Naive thymus-derived CD4-positive, alpha-beta T cell (primary cell): ENCODE results near the gene HECW1. TPM values are rescaled to one million over a fixed set of nuclear protein-coding genes. Genes with fewer than 3 reads are reported as not detected.

Experiments used
- ATAC-seq: fragments of 150-1000 bp; cut with Tn5 transposase; 2 replicates; pipeline ENCODE4 v1.10.0; 2021; ENCODE audit warnings: mild to moderate bottlenecking, moderate library complexity
- CTCF ChIA-PET: fragments of 350-600 bp; sonication (Branson Sonifier 250); formaldehyde crosslinking; loops from one replicate; lab custom pipeline; 2021; ENCODE audit warnings: antibody characterized with exemption; lab: Charles Lee
- POLR2A ChIA-PET: fragments of 350-600 bp; sonication (Branson Sonifier 250); formaldehyde crosslinking; loops from one replicate; lab custom pipeline; 2021; ENCODE audit warnings: antibody characterized with exemption, inconsistent platforms; lab: Charles Lee
- DNase-seq, 9 donors: peaks; one replicate each; pipeline versions ENCODE4 v3.0.0 to v3.0.0-alpha.2; 2020 to 2022; ENCODE audit warnings: mixed read lengths in 1 of 9
- H3K27ac ChIP-seq: one replicate; pipeline ENCODE4 v1.7.0; 2013; ENCODE audit warnings: mild to moderate bottlenecking, low read depth, low read length, moderate library complexity
- H3K27me3 ChIP-seq, 2 donors: one replicate each; pipeline ENCODE4 v1.7.0; 2013; ENCODE audit warnings: low read length in 2 of 2, mild to moderate bottlenecking in 2 of 2, moderate library complexity in 2 of 2; ENCODE audit not compliant: control insufficient read depth in 2 of 2, insufficient read depth in 2 of 2
- H3K36me3 ChIP-seq, 3 experiments: 1 replicate in 2 of 3; 2 replicates in 1 of 3; pipeline ENCODE4 v1.7.0; 2013; ENCODE audit warnings: low read length in 3 of 3, mild to moderate bottlenecking in 3 of 3, moderate library complexity in 1 of 3; ENCODE audit not compliant: insufficient read depth in 3 of 3, control insufficient read depth in 2 of 3
- H3K4me1 ChIP-seq, 2 donors: one replicate each; pipeline ENCODE4 v1.7.0; 2013; ENCODE audit warnings: low read length in 2 of 2, mild to moderate bottlenecking in 2 of 2, moderate library complexity in 1 of 2; ENCODE audit not compliant: control insufficient read depth in 2 of 2, insufficient read depth in 2 of 2
- H3K4me3 ChIP-seq: 2 replicates; pipeline ENCODE4 v1.7.0; 2013; ENCODE audit warnings: mild to moderate bottlenecking, low read length
- H3K9me3 ChIP-seq, 3 experiments: 1 replicate in 2 of 3; 2 replicates in 1 of 3; pipeline ENCODE4 v1.7.0; 2013; ENCODE audit warnings: low read length in 3 of 3; ENCODE audit not compliant: control insufficient read depth in 2 of 3
- H3K27ac Mint-ChIP-seq, 9 donors: one replicate each; pipeline ENCODE4 v1.8.0; 2020 to 2022; ENCODE audit warnings: mixed read lengths in 9 of 9, mild to moderate bottlenecking in 8 of 9, moderate library complexity in 5 of 9, inconsistent platforms in 2 of 9
- H3K27me3 Mint-ChIP-seq, 5 donors: one replicate each; pipeline ENCODE4 v1.8.0; 2021 to 2022; ENCODE audit warnings: mixed read lengths in 5 of 5, mild to moderate bottlenecking in 1 of 5
- H3K36me3 Mint-ChIP-seq, 5 donors: one replicate each; pipeline ENCODE4 v1.8.0; 2020 to 2022; ENCODE audit warnings: mixed read lengths in 5 of 5, mild to moderate bottlenecking in 3 of 5, inconsistent platforms in 1 of 5
- H3K4me1 Mint-ChIP-seq, 7 donors: one replicate each; pipeline ENCODE4 v1.8.0; 2020 to 2022; ENCODE audit warnings: mixed read lengths in 7 of 7, mild to moderate bottlenecking in 3 of 7, inconsistent platforms in 1 of 7
- H3K4me3 Mint-ChIP-seq, 10 donors: one replicate each; pipeline ENCODE4 v1.8.0; 2020 to 2022; ENCODE audit warnings: mild to moderate bottlenecking in 10 of 10, mixed read lengths in 10 of 10, moderate library complexity in 6 of 10, inconsistent platforms in 2 of 10
- H3K9me3 Mint-ChIP-seq, 11 donors: one replicate each; pipeline ENCODE4 v1.8.0; 2020 to 2022; ENCODE audit warnings: mixed read lengths in 11 of 11, mild to moderate bottlenecking in 4 of 11, inconsistent platforms in 1 of 11, moderate library complexity in 1 of 11
- intact Hi-C, 2 donors: fragments of 100-400 bp; cut with micrococcal nuclease; formaldehyde crosslinking; loops; one replicate each; pipeline ENCODE4 v1.15.1; 2023
- polyA plus RNA-seq, 2 donors: library from polyadenylated mRNA; unstranded; fragments of 300-500 nt; fragmentation: Illumina TruSeq; gene quantifications; one replicate each; pipeline ENCODE4 v1.2.3, GENCODE V29; 2021
- total RNA-seq, 6 experiments: library from RNA in 5 of 6; stranded (reverse) in 5 of 6; gene quantifications; 1 replicate in 5 of 6; 2 replicates in 1 of 6; pipeline ENCODE4 v1.2.3 and lab custom pipeline; 2021 to 2026

HECW1 gene
- total and polyA plus RNA-seq, 7 experiments from 2014 or later = not detected

- ChIA-PET CTCF (no interaction called here), POLR2A (no interaction called here)
Measured at GRCh38 chr7:43244232-43244631, 131.8 kb downstream of the HECW1 start.

DNA sequence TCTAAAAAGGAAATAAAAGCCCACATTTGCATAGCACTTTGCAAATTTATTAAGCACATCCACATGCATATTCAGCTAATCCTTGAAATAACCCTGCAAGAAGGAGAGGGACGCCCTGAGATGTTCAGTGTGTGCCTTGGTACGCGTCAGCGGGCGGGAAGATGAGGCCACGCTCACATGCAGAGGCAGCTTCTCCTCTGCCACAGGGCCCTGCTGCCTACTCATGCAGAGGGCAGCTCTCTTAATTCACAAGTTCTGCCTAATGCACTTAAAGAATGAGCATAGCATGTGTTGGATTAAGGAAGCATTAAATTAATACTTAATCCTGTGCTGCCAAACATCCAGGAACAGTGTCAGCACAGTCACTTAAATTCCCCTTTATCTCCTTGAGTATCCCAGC, 132.3 kb downstream of the HECW1 start:
- no peak overlapping the region for H3K4me3 Mint-ChIP-seq
- H3K9me3 Mint-ChIP-seq = no peaks in the 10 kb centered on the region
- CTCF ChIA-PET = no interaction called here
- no peaks in the 10 kb centered on the region for H3K27me3 ChIP-seq
- POLR2A ChIA-PET = no interaction called here
- DNase-seq (no peak), ATAC-seq (no peak)
- no peaks in the 10 kb centered on the region for H3K9me3 ChIP-seq
- no peaks in the 10 kb centered on the region for H3K4me1 ChIP-seq
- H3K27ac Mint-ChIP-seq = no peak overlapping the region
- no peak overlapping the region for H3K4me3 ChIP-seq
- no peaks in the 10 kb centered on the region for H3K36me3 Mint-ChIP-seq
- no peak overlapping the region for H3K27ac ChIP-seq
- peaks cover 0 to 1% (median 0%) of the 10 kb centered on the region in 7 donors for H3K4me1 Mint-ChIP-seq
- no peaks in the 10 kb centered on the region for H3K36me3 ChIP-seq
- H3K27me3 Mint-ChIP-seq = peaks cover 3 to 30% (median 17%) of the 10 kb centered on the region in 5 donors
- intact Hi-C loops = no loop called here

More at GRCh38 chr7:43244232-43244631, 131.8 kb downstream of the HECW1 start:
- Histone ChIP-seq H3K27me3 (no peaks in the 10 kb centered on the region), H3K4me3 (no peak overlapping the region), H3K4me1 (no peaks in the 10 kb centered on the region), H3K27ac (no peak overlapping the region), H3K36me3 (no peaks in the 10 kb centered on the region), H3K9me3 (no peaks in the 10 kb centered on the region)
- intact Hi-C loops = no loop called here
- Mint-ChIP-seq H3K36me3 (no peaks in the 10 kb centered on the region), H3K27me3 (peaks cover 3 to 30% (median 17%) of the 10 kb centered on the region in 5 donors), H3K4me3 (no peak overlapping the region), H3K27ac (no peak overlapping the region), H3K4me1 (peaks cover 0 to 1% (median 0%) of the 10 kb centered on the region in 7 donors), H3K9me3 (no peaks in the 10 kb centered on the region)
- ATAC-seq (no peak), DNase-seq (no peak)

DNA sequence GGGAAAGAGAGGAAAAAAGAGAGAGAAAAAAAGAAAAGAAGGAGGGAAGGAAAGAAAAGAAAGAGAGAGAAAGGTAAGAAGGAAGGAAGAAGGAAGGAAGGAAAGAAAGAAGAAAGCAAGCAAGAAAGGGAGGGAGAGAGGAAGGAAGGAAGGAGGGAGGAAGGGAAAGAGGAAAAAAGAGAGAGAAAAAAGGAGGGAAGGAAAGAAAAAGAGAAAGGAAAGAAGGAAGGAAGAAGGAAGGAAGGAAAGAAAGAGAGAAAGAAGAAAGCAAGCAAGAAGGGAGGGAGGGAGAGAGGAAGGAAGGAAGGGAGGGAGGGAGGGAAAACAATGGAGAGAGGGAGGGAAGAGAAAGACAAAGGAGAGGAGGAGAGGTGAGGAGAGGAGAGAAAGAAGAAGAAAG, 135.3 kb downstream of the HECW1 start:
- DNase-seq (no peak), ATAC-seq (no peak)
- H3K9me3 ChIP-seq = no peaks in the 10 kb centered on the region
- H3K27me3 Mint-ChIP-seq = peaks cover 3 to 37% (median 17%) of the 10 kb centered on the region in 5 donors
- no peaks in the 10 kb centered on the region for H3K4me1 ChIP-seq
- CTCF ChIA-PET = no interaction called here
- no peaks in the 10 kb centered on the region for H3K36me3 ChIP-seq
- no peak overlapping the region for H3K27ac ChIP-seq
- no peak overlapping the region for H3K4me3 Mint-ChIP-seq
- H3K27me3 ChIP-seq = no peaks in the 10 kb centered on the region
- POLR2A ChIA-PET = no interaction called here
- no peaks in the 10 kb centered on the region for H3K4me1 Mint-ChIP-seq
- H3K36me3 Mint-ChIP-seq = no peaks in the 10 kb centered on the region
- intact Hi-C loops = no loop called here
- no peaks in the 10 kb centered on the region for H3K9me3 Mint-ChIP-seq
- H3K4me3 ChIP-seq = no peak overlapping the region
- H3K27ac Mint-ChIP-seq = no peak overlapping the region

DNA sequence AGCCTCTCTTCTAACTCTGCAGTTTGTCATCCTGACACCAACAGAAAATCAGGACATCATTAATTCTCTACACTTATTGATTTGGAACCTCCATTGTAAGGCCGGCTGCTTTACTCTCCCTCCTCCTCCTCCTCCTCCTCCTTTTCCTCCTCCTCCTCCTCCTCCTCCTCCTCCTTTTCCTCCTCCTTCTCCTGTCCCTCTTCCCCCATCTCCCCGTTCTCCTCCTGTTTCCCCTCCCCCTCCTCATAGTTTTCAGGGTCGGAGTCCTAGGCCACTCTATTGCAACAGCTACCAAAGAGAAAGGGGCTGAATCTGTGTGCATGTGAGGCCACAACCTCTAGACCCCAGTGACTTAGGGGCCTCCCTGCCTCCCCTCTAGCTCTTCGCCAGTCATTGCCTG, 136.1 kb downstream of the HECW1 start:
- no peaks in the 10 kb centered on the region for H3K36me3 ChIP-seq
- no peak for ATAC-seq
- no peaks in the 10 kb centered on the region for H3K36me3 Mint-ChIP-seq
- intact Hi-C loops = no loop called here
- no peaks in the 10 kb centered on the region for H3K27me3 ChIP-seq
- no peak overlapping the region for H3K4me3 ChIP-seq
- H3K4me1 Mint-ChIP-seq = no peaks in the 10 kb centered on the region
- H3K27ac ChIP-seq = no peak overlapping the region
- no peak overlapping the region for H3K27ac Mint-ChIP-seq
- ChIA-PET CTCF (no interaction called here), POLR2A (no interaction called here)
- H3K9me3 Mint-ChIP-seq = no peaks in the 10 kb centered on the region
- peaks cover 3 to 39% (median 17%) of the 10 kb centered on the region in 5 donors for H3K27me3 Mint-ChIP-seq
- H3K4me3 Mint-ChIP-seq = no peak overlapping the region
- no peaks in the 10 kb centered on the region for H3K9me3 ChIP-seq
- no peaks in the 10 kb centered on the region for H3K4me1 ChIP-seq
- no peak for DNase-seq

DNA sequence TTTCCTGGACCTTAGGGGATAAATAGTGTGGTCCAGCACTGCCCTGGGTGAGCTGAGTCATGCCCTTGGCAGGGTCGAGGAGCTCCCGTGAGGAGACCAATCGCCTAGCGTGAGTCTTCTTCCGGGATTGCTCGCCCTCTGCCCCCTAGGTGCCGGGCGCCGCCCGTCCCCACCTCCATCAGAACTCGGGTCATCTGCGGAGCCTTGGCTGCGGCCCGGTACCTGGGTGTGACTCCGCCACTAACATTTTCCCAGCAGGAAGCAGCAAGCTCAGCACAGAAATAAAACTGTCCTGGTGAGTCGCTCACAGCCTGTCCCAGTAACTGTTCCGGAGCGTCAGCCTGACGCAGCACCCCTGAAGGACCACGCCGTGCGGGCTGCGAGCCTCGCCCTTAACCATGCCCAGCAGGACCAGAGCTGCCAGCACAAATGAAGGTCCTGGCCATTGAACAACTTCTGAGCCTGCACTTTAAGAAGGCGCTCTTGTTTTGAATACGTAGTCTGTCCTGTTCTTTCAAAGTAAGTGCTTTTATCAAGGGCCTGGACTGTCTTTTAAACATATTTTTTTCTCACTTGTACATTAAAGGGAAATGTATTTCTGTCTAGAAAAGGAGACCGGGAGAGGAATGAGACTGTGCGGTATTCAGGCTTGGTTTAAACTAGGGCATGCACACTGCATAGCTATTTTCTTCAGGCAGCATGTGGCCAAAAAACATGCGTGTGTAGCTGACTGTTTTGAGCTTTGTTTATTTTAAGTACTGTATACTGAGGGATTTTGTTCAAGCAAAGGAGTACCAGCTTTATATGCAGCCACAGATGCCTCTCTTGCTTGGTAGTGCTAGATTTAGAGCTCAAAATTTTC, 136.7 kb downstream of the HECW1 start:
- ChIA-PET POLR2A (no interaction called here), CTCF (no interaction called here)
- H3K27me3 Mint-ChIP-seq = peaks cover 3 to 39% (median 17%) of the 10 kb centered on the region in 5 donors
- Histone ChIP-seq H3K27me3 (no peaks in the 10 kb centered on the region), H3K4me3 (no peak overlapping the region), H3K27ac (no peak overlapping the region), H3K4me1 (no peaks in the 10 kb centered on the region), H3K9me3 (no peaks in the 10 kb centered on the region), H3K36me3 (no peaks in the 10 kb centered on the region)
- H3K36me3 Mint-ChIP-seq = no peaks in the 10 kb centered on the region
- DNase-seq (no peak), ATAC-seq (no peak)
- H3K27ac Mint-ChIP-seq = no peak overlapping the region
- no peak overlapping the region for H3K4me3 Mint-ChIP-seq
- intact Hi-C loops = no loop called here
- H3K4me1 Mint-ChIP-seq = no peaks in the 10 kb centered on the region
- no peaks in the 10 kb centered on the region for H3K9me3 Mint-ChIP-seq

DNA sequence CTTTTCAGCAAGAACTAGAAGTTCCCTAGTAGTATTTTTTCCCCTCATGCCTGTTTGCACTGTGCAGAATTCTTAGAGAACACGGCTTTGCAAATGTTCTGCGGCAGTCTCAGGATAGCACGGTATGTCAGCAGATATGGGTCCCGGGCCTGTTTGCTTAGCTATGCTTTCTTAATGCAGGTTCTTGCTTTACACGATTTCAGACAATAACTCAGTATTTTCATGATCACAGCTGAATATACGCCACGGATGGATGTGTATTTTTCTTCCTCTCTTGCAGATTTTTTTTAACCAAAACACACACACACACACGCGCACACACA, 137.3 kb downstream of the HECW1 start:
- Mint-ChIP-seq H3K27ac (no peak overlapping the region), H3K27me3 (peaks cover 8 to 39% (median 17%) of the 10 kb centered on the region in 5 donors), H3K36me3 (no peaks in the 10 kb centered on the region), H3K4me3 (no peak overlapping the region), H3K4me1 (no peaks in the 10 kb centered on the region), H3K9me3 (no peaks in the 10 kb centered on the region)
- Histone ChIP-seq H3K27ac (no peak overlapping the region), H3K9me3 (no peaks in the 10 kb centered on the region), H3K4me1 (no peaks in the 10 kb centered on the region), H3K4me3 (no peak overlapping the region), H3K27me3 (no peaks in the 10 kb centered on the region), H3K36me3 (no peaks in the 10 kb centered on the region)
- ChIA-PET POLR2A (no interaction called here), CTCF (no interaction called here)
- DNase-seq (no peak), ATAC-seq (no peak)
- intact Hi-C loops = no loop called here
